ENCODE measurements around the gene SPNS3. TPM values are rescaled to one million over a fixed set of nuclear protein-coding genes. Genes with fewer than 3 reads are reported as not detected.

SPNS3 gene
- total RNA-seq, 1 experiment from 2014 or later: not detected

DNA sequence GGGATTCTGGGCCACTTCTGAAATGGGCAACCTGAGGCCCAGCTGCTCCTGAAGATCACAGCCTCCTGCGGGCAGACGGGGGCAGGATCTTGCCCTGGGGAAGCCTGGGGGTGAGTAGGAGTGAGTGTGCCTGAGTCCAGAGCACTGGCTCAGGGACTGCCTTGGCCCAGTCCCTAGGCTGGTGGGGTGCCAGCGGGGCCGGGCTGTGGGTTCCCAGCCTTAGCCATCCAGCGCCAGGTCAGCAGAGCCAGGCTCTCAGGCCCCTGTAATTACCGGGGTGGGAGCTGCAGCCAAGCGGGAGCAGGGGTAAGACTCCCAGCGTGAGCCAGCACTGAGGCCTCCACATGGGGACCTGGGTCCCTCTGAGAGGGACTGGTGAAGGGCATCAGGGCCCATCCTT is 73.2 kb downstream of the SPNS3 start:
- Histone ChIP-seq H3K4me1 (no peaks in the 10 kb centered on the region), H3K4me3 (ENCODE audit: low read depth, low read length) (no peak overlapping the region), H3K27me3 (replicated peaks; ENCODE audit: control insufficient read depth, insufficient read depth, low read length) (no peaks in the 10 kb centered on the region), H3K9me3 (no peaks in the 10 kb centered on the region), H3K36me3 (ENCODE audit: control insufficient read depth, insufficient read depth, low read length) (no peaks in the 10 kb centered on the region)
- Mint-ChIP-seq H3K9me3 (ENCODE audit: unreplicated experiment) (no peaks in the 10 kb centered on the region), H3K4me1 (ENCODE audit: low read depth, unreplicated experiment) (no peaks in the 10 kb centered on the region), H3K27ac (ENCODE audit: unreplicated experiment) (no peak overlapping the region), H3K27me3 (ENCODE audit: insufficient read depth, unreplicated experiment) (no peaks in the 10 kb centered on the region), H3K36me3 (ENCODE audit: insufficient read depth, unreplicated experiment) (no peaks in the 10 kb centered on the region), H3K4me3 (ENCODE audit: unreplicated experiment) (no peak overlapping the region)
- no peak for TF ChIP-seq CTCF (IDR thresholded peaks at IDR 0.05; ENCODE audit: insufficient read depth in 1 of 2, low read depth in 1 of 2, low read length in 1 of 2, severe bottlenecking in 1 of 2, unreplicated experiment in 1 of 2)
- intact Hi-C loops (cut with micrococcal nuclease; ENCODE audit: unreplicated experiment): no loop called here
- BruUV-seq (replicated peaks): no TSS peak
- ChIA-PET POLR2A (no interaction called here), CTCF (no interaction called here)
- DNase-seq: no peak

DNA sequence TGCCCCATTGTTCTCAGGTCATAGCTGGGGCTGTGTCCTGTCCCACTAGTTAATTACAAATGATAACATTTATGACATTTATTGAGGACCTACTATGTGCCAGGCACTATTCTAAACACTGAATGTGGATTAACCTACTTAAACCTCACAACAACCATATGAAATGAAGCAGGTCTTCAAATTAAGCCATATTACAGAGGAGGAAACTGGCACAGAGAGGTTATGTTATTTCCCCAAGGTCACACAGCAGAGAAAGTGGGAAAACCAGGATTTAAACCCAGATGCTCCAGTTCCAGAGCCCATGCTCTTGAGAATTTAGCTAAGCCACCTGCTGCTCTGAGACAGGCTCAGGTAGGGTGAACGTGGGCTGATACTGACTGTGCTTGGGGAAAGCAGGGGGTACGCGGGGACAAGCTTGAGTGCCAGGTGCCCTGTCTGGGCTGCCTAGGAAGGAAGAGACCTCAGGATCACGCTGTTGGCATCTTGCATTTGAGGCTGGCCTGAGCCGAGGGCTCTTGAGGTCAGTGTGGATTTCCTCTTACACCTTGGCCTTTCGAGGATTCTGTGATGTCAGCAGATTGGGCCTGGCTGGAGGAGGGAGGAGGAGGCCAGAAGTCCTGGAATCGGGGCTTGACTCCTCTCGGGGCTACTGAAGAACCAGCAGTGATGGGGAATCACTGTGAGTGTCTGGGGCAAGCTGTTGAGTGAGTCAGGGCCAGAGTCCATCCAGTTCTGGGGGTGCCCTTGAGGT is 73.8 kb downstream of the SPNS3 start:
- BruUV-seq (replicated peaks): no TSS peak
- Mint-ChIP-seq H3K27ac (ENCODE audit: unreplicated experiment) (no peak overlapping the region), H3K27me3 (ENCODE audit: insufficient read depth, unreplicated experiment) (no peaks in the 10 kb centered on the region), H3K9me3 (ENCODE audit: unreplicated experiment) (no peaks in the 10 kb centered on the region), H3K4me3 (ENCODE audit: unreplicated experiment) (no peak overlapping the region), H3K4me1 (ENCODE audit: low read depth, unreplicated experiment) (no peaks in the 10 kb centered on the region), H3K36me3 (ENCODE audit: insufficient read depth, unreplicated experiment) (no peaks in the 10 kb centered on the region)
- Histone ChIP-seq H3K9me3 (no peaks in the 10 kb centered on the region), H3K27me3 (replicated peaks; ENCODE audit: control insufficient read depth, insufficient read depth, low read length) (no peaks in the 10 kb centered on the region), H3K36me3 (ENCODE audit: control insufficient read depth, insufficient read depth, low read length) (no peaks in the 10 kb centered on the region), H3K4me1 (no peaks in the 10 kb centered on the region; the same call in 1 of the 2 replicates), H3K4me3 (ENCODE audit: low read depth, low read length) (no peak overlapping the region)
- intact Hi-C loops (cut with micrococcal nuclease; ENCODE audit: unreplicated experiment): no loop called here
- ChIA-PET CTCF (no interaction called here), POLR2A (no interaction called here)
- no peak for DNase-seq
- TF ChIP-seq CTCF (IDR thresholded peaks at IDR 0.05; ENCODE audit: insufficient read depth in 1 of 2, low read depth in 1 of 2, low read length in 1 of 2, severe bottlenecking in 1 of 2, unreplicated experiment in 1 of 2): no peak

DNA sequence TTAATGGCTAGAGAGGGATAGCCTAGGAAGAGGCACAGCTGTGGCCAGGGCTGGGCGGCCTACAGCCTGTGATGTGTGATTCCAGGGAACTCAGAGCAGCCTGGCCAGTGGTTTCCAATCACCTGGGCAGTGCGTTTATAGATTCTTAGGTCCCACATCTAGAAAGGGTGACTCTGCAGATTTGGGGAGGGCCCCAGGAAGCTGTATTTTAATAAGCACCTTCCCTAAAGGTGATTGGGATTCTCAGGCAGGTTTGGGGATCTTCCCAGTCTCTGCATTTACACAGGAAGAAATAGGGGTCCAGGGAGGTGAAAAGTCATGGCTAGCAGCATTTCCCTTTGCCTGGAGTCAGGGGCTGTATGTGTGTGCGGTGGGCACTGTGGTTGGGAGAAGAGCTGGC is 74.5 kb downstream of the SPNS3 start:
- H3K36me3 ChIP-seq (ENCODE audit: control insufficient read depth, insufficient read depth, low read length): no peaks in the 10 kb centered on the region
- peaks cover 5% of the 10 kb centered on the region for H3K4me1 ChIP-seq
- intact Hi-C loops (cut with micrococcal nuclease; ENCODE audit: unreplicated experiment): no loop called here
- no peak overlapping the region for H3K27ac Mint-ChIP-seq (ENCODE audit: unreplicated experiment)
- no TSS peak for BruUV-seq (replicated peaks)
- H3K9me3 ChIP-seq: no peaks in the 10 kb centered on the region
- H3K4me1 Mint-ChIP-seq (ENCODE audit: low read depth, unreplicated experiment): no peaks in the 10 kb centered on the region
- no peaks in the 10 kb centered on the region for H3K9me3 Mint-ChIP-seq (ENCODE audit: unreplicated experiment)
- ChIA-PET CTCF (no interaction called here), POLR2A (no interaction called here)
- H3K27me3 Mint-ChIP-seq (ENCODE audit: insufficient read depth, unreplicated experiment): no peaks in the 10 kb centered on the region
- no peaks in the 10 kb centered on the region for H3K36me3 Mint-ChIP-seq (ENCODE audit: insufficient read depth, unreplicated experiment)
- no peak overlapping the region for H3K4me3 ChIP-seq (ENCODE audit: low read depth, low read length)
- no peak for TF ChIP-seq CTCF (IDR thresholded peaks at IDR 0.05; ENCODE audit: insufficient read depth in 1 of 2, low read depth in 1 of 2, low read length in 1 of 2, severe bottlenecking in 1 of 2, unreplicated experiment in 1 of 2)
- no peak for DNase-seq
- no peak overlapping the region for H3K4me3 Mint-ChIP-seq (ENCODE audit: unreplicated experiment)
- no peaks in the 10 kb centered on the region for H3K27me3 ChIP-seq (replicated peaks; ENCODE audit: control insufficient read depth, insufficient read depth, low read length)

Measured in Caco-2 (cell line).